H1 (cell line): ENCODE data around the gene GAD2. TPM values are rescaled to one million over a fixed set of nuclear protein-coding genes. Genes with fewer than 3 reads are reported as not detected.

Experiments
- POLR2AphosphoS5 ChIP-seq: IDR thresholded peaks from 2 replicates; pipeline ENCODE4 v1.6.1; 2011; ENCODE audit warnings: low read depth, low read length
- RNF2 ChIP-seq: fragments of 200-900, 300-1000 bp; sonication (generic); IDR thresholded peaks from 2 replicates; pipeline ENCODE4 v1.7.1; 2016; ENCODE audit warnings: borderline replicate concordance, low read depth, mild to moderate bottlenecking, antibody characterized with exemption, low read length; ENCODE audit not compliant: poor library complexity, severe bottlenecking; ENCODE audit errors: missing control alignments
- SIN3A ChIP-seq, 2 experiments: IDR thresholded peaks in 1 of 2; conservative IDR thresholded peaks in 1 of 2; 2 replicates each; pipeline ENCODE4 v1.6.1; 2011 to 2012; ENCODE audit warnings: low read length in 2 of 2, improper control_type of control experiment in 1 of 2, low read depth in 1 of 2, mild to moderate bottlenecking in 1 of 2
- SRF ChIP-seq: IDR thresholded peaks from 2 replicates; pipeline ENCODE4 v1.6.1; 2011; ENCODE audit warnings: mild to moderate bottlenecking, low read depth, low read length, moderate library complexity
- polyA plus RNA-seq, 7 experiments: library from polyadenylated mRNA; depleted of rRNA in 3 of 7; stranded (reverse) in 5 of 7; unstranded in 2 of 7; fragments of >200 nt in 5 of 7; fragments of 200-250 nt in 2 of 7; gene quantifications; 1 replicate in 5 of 7; 2 replicates in 1 of 7; 4 replicates in 1 of 7; pipeline versions ENCODE4 v1.2.1 to v1.2.3, GENCODE V29; 2011 to 2013; ENCODE audit warnings: missing spikeins in 2 of 7, mixed read lengths in 2 of 7
- total RNA-seq: library from RNA; stranded (reverse); fragmentation: NEBNext Ultra II Directional; extraction: Animal tissue kit (Norgen Biotek cat#: 25700); gene quantifications from 2 replicates; pipeline ENCODE4 v1.2.1, GENCODE V29; 2021
- TF ChIP-seq, protein P1 (sequence below): IDR thresholded peaks from 2 replicates; pipeline ENCODE4 v1.6.1; 2011; ENCODE audit warnings: low read length, improper control_type of control experiment

Gene GAD2
- total and polyA plus RNA-seq, 2 of the 8 experiments (the other 6 are each of a cell fraction or from before 2014, with no cell fraction given): 0.30 to 0.47 TPM

DNA sequence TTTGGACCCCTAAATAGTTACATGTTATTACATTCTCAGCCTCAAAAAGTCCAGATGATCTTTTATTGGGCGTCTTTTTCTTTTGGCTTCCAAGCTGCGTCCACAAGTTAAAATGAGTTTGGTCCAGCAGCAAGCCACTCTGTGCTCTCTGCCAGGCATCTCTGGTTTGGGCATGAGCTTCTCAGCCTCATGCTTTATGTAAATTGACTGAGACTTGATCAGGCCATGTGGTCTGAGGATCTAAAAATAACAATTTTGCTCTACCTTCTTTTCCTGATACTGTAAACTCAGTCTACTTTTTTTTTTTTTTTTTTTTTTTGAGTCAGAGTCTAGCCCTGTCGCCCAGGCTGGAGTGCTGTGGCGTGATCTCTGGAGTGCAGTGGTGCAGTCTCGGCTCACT is 15.6 kb downstream of the GAD2 start (continued):
- TF ChIP-seq RNF2: no peak
- TF ChIP-seq, protein P1, sequence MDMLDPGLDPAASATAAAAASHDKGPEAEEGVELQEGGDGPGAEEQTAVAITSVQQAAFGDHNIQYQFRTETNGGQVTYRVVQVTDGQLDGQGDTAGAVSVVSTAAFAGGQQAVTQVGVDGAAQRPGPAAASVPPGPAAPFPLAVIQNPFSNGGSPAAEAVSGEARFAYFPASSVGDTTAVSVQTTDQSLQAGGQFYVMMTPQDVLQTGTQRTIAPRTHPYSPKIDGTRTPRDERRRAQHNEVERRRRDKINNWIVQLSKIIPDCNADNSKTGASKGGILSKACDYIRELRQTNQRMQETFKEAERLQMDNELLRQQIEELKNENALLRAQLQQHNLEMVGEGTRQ: no peak
- no peak for TF ChIP-seq SRF
- TF ChIP-seq POLR2AphosphoS5: no peak
- TF ChIP-seq SIN3A (conservative IDR thresholded peaks at IDR 0.05 in 1 of 2, IDR thresholded peaks at IDR 0.05 in 1 of 2; ENCODE audit: low read depth in 1 of 2, low read length in 2 of 2): no peak
